Astrocyte (in vitro differentiated cells and primary cell): ENCODE results near the gene ENPP7. TPM values are rescaled to one million over a fixed set of nuclear protein-coding genes. Genes with fewer than 3 reads are reported as not detected.

Experiments used
- DNase-seq: peaks from one replicate; pipeline ENCODE4 v3.0.0-alpha.2; 2010; ENCODE audit warnings: low read depth
- FAIRE-seq: peaks from 2 replicates; lab custom pipeline; 2011; peaks lifted over from hg19 to GRCh38; lab: Jason Lieb, UNC
- H2AFZ ChIP-seq: 2 replicates; pipeline ENCODE4 v1.6.0; 2012; ENCODE audit warnings: low read depth, low read length, inconsistent platforms
- H3K27ac ChIP-seq: 2 replicates; pipeline ENCODE4 v1.5.1; 2011; ENCODE audit warnings: low read depth, low read length, inconsistent platforms
- H3K27me3 ChIP-seq: 2 replicates; pipeline ENCODE4 v1.6.0; 2011; ENCODE audit warnings: low read length, inconsistent platforms; ENCODE audit not compliant: insufficient read depth
- H3K36me3 ChIP-seq: 2 replicates; pipeline ENCODE4 v1.5.1; 2011; ENCODE audit warnings: low read length, inconsistent platforms; ENCODE audit not compliant: insufficient read depth
- H3K4me1 ChIP-seq: 2 replicates; pipeline ENCODE4 v1.5.1; 2011; ENCODE audit warnings: low read length, inconsistent platforms; ENCODE audit not compliant: insufficient read depth
- H3K4me2 ChIP-seq: 2 replicates; pipeline ENCODE4 v1.6.0; 2012; ENCODE audit warnings: low read length, inconsistent platforms
- H3K4me3 ChIP-seq: 2 replicates; pipeline ENCODE4 v1.5.1; 2011; ENCODE audit warnings: low read depth, mild to moderate bottlenecking, low read length, inconsistent platforms; ENCODE audit not compliant: insufficient read depth
- H3K79me2 ChIP-seq: 2 replicates; pipeline ENCODE4 v1.6.0; 2012; ENCODE audit warnings: mild to moderate bottlenecking, low read length, inconsistent platforms; ENCODE audit not compliant: insufficient read depth
- H3K9ac ChIP-seq: 2 replicates; pipeline ENCODE4 v1.6.0; 2012; ENCODE audit warnings: mild to moderate bottlenecking, low read length, inconsistent platforms
- H3K9me3 ChIP-seq: 2 replicates; pipeline ENCODE4 v1.5.1; 2012; ENCODE audit warnings: low read depth, mild to moderate bottlenecking, low read length, inconsistent platforms; ENCODE audit not compliant: insufficient read depth
- H4K20me1 ChIP-seq: 2 replicates; pipeline ENCODE4 v1.6.0; 2012; ENCODE audit warnings: low read length, inconsistent platforms; ENCODE audit not compliant: insufficient read depth
- H3K27ac Mint-ChIP-seq: one replicate; pipeline ENCODE4 v1.8.0; 2021; ENCODE audit warnings: mild to moderate bottlenecking, mixed read lengths; ENCODE audit not compliant: unreplicated experiment
- H3K27me3 Mint-ChIP-seq: one replicate; pipeline ENCODE4 v1.8.0; 2021; ENCODE audit warnings: low read depth, mixed read lengths; ENCODE audit not compliant: unreplicated experiment
- H3K36me3 Mint-ChIP-seq: one replicate; pipeline ENCODE4 v1.8.0; 2021; ENCODE audit warnings: low read depth, mixed read lengths; ENCODE audit not compliant: unreplicated experiment
- H3K4me1 Mint-ChIP-seq: one replicate; pipeline ENCODE4 v1.8.0; 2021; ENCODE audit warnings: low read depth, mixed read lengths; ENCODE audit not compliant: unreplicated experiment
- H3K4me3 Mint-ChIP-seq: one replicate; pipeline ENCODE4 v1.8.0; 2021; ENCODE audit warnings: mild to moderate bottlenecking, moderate library complexity, mixed read lengths; ENCODE audit not compliant: unreplicated experiment
- H3K9me3 Mint-ChIP-seq: one replicate; pipeline ENCODE4 v1.8.0; 2021; ENCODE audit warnings: mild to moderate bottlenecking, mixed read lengths; ENCODE audit not compliant: unreplicated experiment
- EZH2 ChIP-seq: IDR thresholded peaks from 2 replicates; pipeline ENCODE4 v1.6.1; 2012; ENCODE audit warnings: mild to moderate bottlenecking, low read length, inconsistent platforms; ENCODE audit not compliant: insufficient read depth
- total RNA-seq: library from RNA; stranded (reverse); gene quantifications from 2 replicates; pipeline ENCODE4 v1.2.1, GENCODE V29; 2021
- TF ChIP-seq, protein P1 (sequence below): IDR thresholded peaks from 2 replicates; pipeline ENCODE4 v1.5.1; 2011; ENCODE audit warnings: low read depth, mild to moderate bottlenecking, inconsistent platforms, low read length, moderate library complexity; ENCODE audit not compliant: insufficient read depth

ENPP7 gene
- total RNA-seq, 1 donor from 2014 or later, result not detected

- H2AFZ ChIP-seq, result peak overlapping the region; percentile 25
- peaks cover 48% of the 10 kb centered on the region for H3K27me3 ChIP-seq
- Mint-ChIP-seq H3K27me3 (peaks cover 44% of the 10 kb centered on the region), H3K4me3 (no peak overlapping the region), H3K4me1 (peaks cover 10% of the 10 kb centered on the region), H3K36me3 (peaks cover 2% of the 10 kb centered on the region), H3K27ac (no peak overlapping the region), H3K9me3 (peaks cover 5% of the 10 kb centered on the region)
- H3K36me3 ChIP-seq, result no peaks in the 10 kb centered on the region
- no peaks in the 10 kb centered on the region for H3K79me2 ChIP-seq
- no peak overlapping the region for H3K9ac ChIP-seq
- FAIRE-seq (no peak), DNase-seq (no peak)
- TF ChIP-seq EZH2, result peak; percentile 94
- TF ChIP-seq, protein P1, sequence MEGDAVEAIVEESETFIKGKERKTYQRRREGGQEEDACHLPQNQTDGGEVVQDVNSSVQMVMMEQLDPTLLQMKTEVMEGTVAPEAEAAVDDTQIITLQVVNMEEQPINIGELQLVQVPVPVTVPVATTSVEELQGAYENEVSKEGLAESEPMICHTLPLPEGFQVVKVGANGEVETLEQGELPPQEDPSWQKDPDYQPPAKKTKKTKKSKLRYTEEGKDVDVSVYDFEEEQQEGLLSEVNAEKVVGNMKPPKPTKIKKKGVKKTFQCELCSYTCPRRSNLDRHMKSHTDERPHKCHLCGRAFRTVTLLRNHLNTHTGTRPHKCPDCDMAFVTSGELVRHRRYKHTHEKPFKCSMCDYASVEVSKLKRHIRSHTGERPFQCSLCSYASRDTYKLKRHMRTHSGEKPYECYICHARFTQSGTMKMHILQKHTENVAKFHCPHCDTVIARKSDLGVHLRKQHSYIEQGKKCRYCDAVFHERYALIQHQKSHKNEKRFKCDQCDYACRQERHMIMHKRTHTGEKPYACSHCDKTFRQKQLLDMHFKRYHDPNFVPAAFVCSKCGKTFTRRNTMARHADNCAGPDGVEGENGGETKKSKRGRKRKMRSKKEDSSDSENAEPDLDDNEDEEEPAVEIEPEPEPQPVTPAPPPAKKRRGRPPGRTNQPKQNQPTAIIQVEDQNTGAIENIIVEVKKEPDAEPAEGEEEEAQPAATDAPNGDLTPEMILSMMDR, result peak; percentile 20
- H3K9me3 ChIP-seq, result no peaks in the 10 kb centered on the region
- H3K4me1 ChIP-seq, result peaks cover 14% of the 10 kb centered on the region
- H3K4me3 ChIP-seq, result no peak overlapping the region
- no peak overlapping the region for H3K27ac ChIP-seq
- H4K20me1 ChIP-seq, result peaks cover 22% of the 10 kb centered on the region
- peak overlapping the region; percentile 66 for H3K4me2 ChIP-seq
These were observed 59.4 kb downstream of the ENPP7 start for GRCh38 chr17:79789943-79790804.

DNA sequence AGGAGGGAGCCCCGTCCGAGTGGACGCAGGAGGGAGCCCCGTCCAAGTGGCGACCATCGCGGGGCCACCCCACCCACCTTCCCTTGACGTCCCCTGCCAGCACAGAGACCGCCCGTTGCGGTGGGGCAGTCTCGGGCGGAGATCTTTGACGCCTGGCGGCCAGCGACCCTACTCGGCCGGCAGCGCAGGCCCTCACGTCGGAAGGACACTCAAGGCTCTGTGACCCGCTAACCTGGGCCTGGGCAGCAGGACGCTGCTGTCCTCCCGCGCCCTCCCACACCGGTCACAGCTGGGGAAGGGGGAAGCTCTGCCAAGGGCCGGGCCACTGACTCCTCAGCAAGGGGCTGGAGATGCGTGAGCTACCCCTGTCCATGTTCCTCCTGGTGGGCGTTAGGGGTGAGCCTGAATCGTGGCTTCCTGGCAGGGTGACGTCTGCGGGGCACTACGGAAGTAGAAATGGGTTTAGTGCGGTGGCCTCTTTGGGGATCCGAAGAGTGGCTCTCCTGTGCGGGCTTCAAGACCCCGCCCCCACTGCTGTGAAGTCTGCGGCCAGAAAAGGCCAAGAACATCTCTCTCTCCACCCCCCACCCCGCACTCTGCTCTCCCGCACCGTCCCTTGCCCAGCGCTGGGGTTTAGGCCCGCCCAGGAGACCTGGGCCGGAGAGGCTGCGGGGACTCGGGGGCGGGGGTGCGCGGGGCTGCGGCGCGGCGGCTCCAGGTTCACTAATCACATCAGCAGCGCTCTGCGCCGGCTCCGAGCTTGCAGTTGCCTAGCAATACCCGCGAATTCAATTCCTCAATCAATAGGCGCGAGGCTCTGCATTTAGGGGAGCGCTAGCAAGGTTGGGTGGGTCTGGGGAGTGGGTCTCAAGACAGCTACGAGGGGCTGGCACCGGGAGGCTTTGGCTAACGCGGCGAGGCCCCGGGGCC lies 60.3 kb downstream of the ENPP7 start:
- H3K36me3 ChIP-seq, result no peaks in the 10 kb centered on the region
- H2AFZ ChIP-seq, result no peak overlapping the region
- TF ChIP-seq, protein P1, result no peak
- peak; percentile 88 for TF ChIP-seq EZH2
- no peak overlapping the region for H3K4me2 ChIP-seq
- H3K9me3 Mint-ChIP-seq, result peaks cover 5% of the 10 kb centered on the region
- H3K4me3 Mint-ChIP-seq, result no peak overlapping the region
- H3K4me1 ChIP-seq, result peaks cover 19% of the 10 kb centered on the region
- H3K9me3 ChIP-seq, result no peaks in the 10 kb centered on the region
- no peak overlapping the region for H3K27ac Mint-ChIP-seq
- H3K4me1 Mint-ChIP-seq, result peaks cover 10% of the 10 kb centered on the region
- H3K27me3 ChIP-seq, result peaks cover 48% of the 10 kb centered on the region
- peaks cover 5% of the 10 kb centered on the region for H3K36me3 Mint-ChIP-seq
- no peak for FAIRE-seq
- DNase-seq, result no peak
- H4K20me1 ChIP-seq, result peaks cover 26% of the 10 kb centered on the region
- H3K4me3 ChIP-seq, result no peak overlapping the region
- no peak overlapping the region for H3K27ac ChIP-seq
- H3K27me3 Mint-ChIP-seq, result peaks cover 45% of the 10 kb centered on the region
- no peak overlapping the region for H3K9ac ChIP-seq
- H3K79me2 ChIP-seq, result peaks cover 2% of the 10 kb centered on the region
